K562 (cell line): Measurements from ENCODE around the gene IQCN. TPM values are rescaled to one million over a fixed set of nuclear protein-coding genes. Genes with fewer than 3 reads are reported as not detected.
A peak's percentile ranks its signal among the peaks of the same experiment; 100 is the strongest.

ENCODE experiments used
- ADNP ChIP-seq: fragments of 200-800 bp; sonication (Bioruptor generic); IDR thresholded peaks from 2 replicates; pipeline ENCODE4 v1.6.1; 2016; ENCODE audit warnings: missing genetic modification characterization, missing compliant biosample characterization
- BHLHE40 ChIP-seq: IDR thresholded peaks from 2 replicates; pipeline ENCODE4 v1.6.1; 2011; ENCODE audit warnings: low read length, improper control_type of control experiment
- CBX3 ChIP-seq, 2 experiments: IDR thresholded peaks; 1 replicate in 1 of 2; 2 replicates in 1 of 2; pipeline ENCODE4 v1.6.1; 2012; ENCODE audit warnings: inconsistent platforms in 2 of 2, low read length in 2 of 2, borderline replicate concordance in 1 of 2, control low read depth in 1 of 2
- CEBPB ChIP-seq: fragments of 450-650 bp; IDR thresholded peaks from 2 replicates; pipeline ENCODE4 v1.6.1; 2016; ENCODE audit warnings: missing genetic modification characterization, missing compliant biosample characterization
- CREB1 ChIP-seq, 2 experiments: sonication (generic) in 1 of 2; formaldehyde crosslinking in 1 of 2; IDR thresholded peaks; 2 replicates each; pipeline versions ENCODE4 v1.6.1 to v1.8.0; 2012 to 2022; ENCODE audit warnings: inconsistent platforms in 1 of 2, mild to moderate bottlenecking in 1 of 2, missing genetic modification reagents in 1 of 2, moderate library complexity in 1 of 2
- CREM ChIP-seq: IDR thresholded peaks from 2 replicates; pipeline ENCODE4 v1.6.1; 2014; ENCODE audit warnings: antibody characterized with exemption, low read depth
- EP400 ChIP-seq: fragments of 450-650 bp; IDR thresholded peaks from 2 replicates; pipeline ENCODE4 v1.6.1; 2017; ENCODE audit warnings: antibody characterized with exemption, mild to moderate bottlenecking, moderate library complexity
- ESRRA ChIP-seq: fragments of 450-650 bp; IDR thresholded peaks from 2 replicates; pipeline ENCODE4 v1.6.1; 2014; ENCODE audit warnings: low read depth, mild to moderate bottlenecking, moderate library complexity, borderline replicate concordance
- FOXA3 ChIP-seq, 2 experiments: fragments of 450-650 bp in 1 of 2; sonication (generic) in 1 of 2; formaldehyde crosslinking; IDR thresholded peaks in 1 of 2; conservative IDR thresholded peaks in 1 of 2; 2 replicates each; pipeline versions ENCODE4 v1.4.0 to v1.8.0; 2020 to 2022; ENCODE audit warnings: mild to moderate bottlenecking in 2 of 2, missing genetic modification reagents in 1 of 2
- FOXK2 ChIP-seq, 2 experiments: fragments of 450-650 bp; IDR thresholded peaks in 1 of 2; conservative IDR thresholded peaks in 1 of 2; 2 replicates each; pipeline ENCODE4 v1.6.1; 2016; ENCODE audit warnings: low read depth in 2 of 2, mild to moderate bottlenecking in 1 of 2
- HBP1 ChIP-seq: fragments of 450-650 bp; formaldehyde crosslinking; IDR thresholded peaks from 2 replicates; pipeline ENCODE4 v1.4.0; 2022; ENCODE audit warnings: missing genetic modification characterization
- MLLT1 ChIP-seq, 2 experiments: fragments of 450-650 bp; IDR thresholded peaks; 2 replicates each; pipeline ENCODE4 v1.6.1; 2016
- NCOA4 ChIP-seq: fragments of 450-650 bp; IDR thresholded peaks from 2 replicates; pipeline ENCODE4 v1.6.1; 2018; ENCODE audit warnings: mild to moderate bottlenecking; ENCODE audit not compliant: partially characterized antibody
- NFIX ChIP-seq: fragments of 250-450 bp; sonication (Bioruptor Pico); IDR thresholded peaks from 2 replicates; pipeline ENCODE4 v1.4.0; 2020; ENCODE audit warnings: low read depth, mild to moderate bottlenecking, moderate library complexity
- TRIM28 ChIP-seq: fragments of 450-650 bp; IDR thresholded peaks from 2 replicates; pipeline ENCODE4 v1.6.1; 2017
- ZBTB26 ChIP-seq: fragments of 450-650 bp; formaldehyde crosslinking; IDR thresholded peaks from 2 replicates; pipeline ENCODE4 v1.4.0; 2022; ENCODE audit warnings: missing genetic modification characterization
- ZNF449 ChIP-seq: fragments of 250-450 bp; sonication (Bioruptor Pico); IDR thresholded peaks from 2 replicates; pipeline ENCODE4 v1.8.0; 2022; ENCODE audit warnings: moderate library complexity, mild to moderate bottlenecking, inconsistent platforms
- ZNF507 ChIP-seq: conservative IDR thresholded peaks from 2 replicates; pipeline ENCODE4 v1.6.1; 2017; ENCODE audit warnings: missing genetic modification characterization, missing compliant biosample characterization
- ZNF696 ChIP-seq: fragments of 250-450 bp; sonication (Bioruptor Pico); conservative IDR thresholded peaks from 2 replicates; pipeline ENCODE4 v1.4.0; 2020; ENCODE audit warnings: mild to moderate bottlenecking, moderate library complexity
- polyA plus RNA-seq, 8 experiments: library from polyadenylated mRNA; depleted of rRNA in 4 of 8; stranded (reverse) in 5 of 8; unstranded in 3 of 8; fragments of >200 nt; fragmentation: Nextera tagmentation in 2 of 8; fragmentation: Illumina TruSeq in 1 of 8; extraction: Ambion mirVana in 2 of 8; extraction: Trizol in 1 of 8; gene quantifications; 2 replicates each; pipeline versions ENCODE4 v1.2.1 to v1.2.3, GENCODE V29; 2011 to 2014; ENCODE audit warnings: inconsistent platforms in 1 of 8, missing spikeins in 1 of 8
- total RNA-seq, 7 experiments: library from RNA; depleted of rRNA in 6 of 7; stranded (reverse); fragments of >200 nt in 6 of 7; fragmentation: Illumina TruSeq in 2 of 7; extraction: Trizol in 2 of 7; gene quantifications; 2 replicates each; pipeline versions ENCODE4 v1.2.1 to v1.2.3, GENCODE V29; 2011 to 2021; ENCODE audit warnings: low replicate concordance in 1 of 7
- TF ChIP-seq, protein P1 (sequence below): IDR thresholded peaks from 2 replicates; pipeline ENCODE4 v1.6.1; 2012; ENCODE audit warnings: low read depth, low read length, improper control_type of control experiment, borderline replicate concordance

IQCN gene
- total and polyA plus RNA-seq, 9 of the 15 experiments (the other 6 are each of a cell fraction or from before 2014, with no cell fraction given): 0.01 to 0.07 (median 0.04) TPM; not detected in 3

DNA sequence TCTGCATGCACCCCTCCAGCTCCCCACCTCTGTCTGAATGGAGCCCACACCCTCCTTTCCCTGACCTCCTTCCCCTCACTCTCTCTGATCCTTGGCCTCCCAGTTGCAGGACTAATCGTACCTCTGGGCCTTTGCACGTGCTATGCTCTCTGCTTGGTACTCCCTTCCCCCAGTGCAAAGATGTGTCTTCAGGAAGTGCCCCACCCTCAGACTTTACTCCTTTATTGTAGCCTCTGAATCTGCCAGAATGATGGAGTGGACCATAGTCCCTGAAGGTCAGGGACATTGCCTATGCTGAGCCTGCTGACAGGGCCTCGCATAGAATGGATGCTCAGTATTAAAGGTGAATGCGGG lies 8.5 kb upstream of the IQCN start (continued):
- TF ChIP-seq NCOA4 (peak; percentile 52), ZNF507 (tag) (no peak), ESRRA (peak; percentile 37; the same call in 1 of the 2 replicates), CREM (peak; percentile 34; the same call in 1 of the 2 replicates), CREB1 (IDR thresholded peaks at IDR 0.05) (no peak), CREB1 (CRISPR knock-in tag; IDR thresholded peaks at IDR 0.05) (no peak), ZNF449 (CRISPR knock-in tag) (0 out of 2 replicates have a peak, but pooled peaks have one; percentile 10), ZBTB26 (peak; percentile 59; the same call in 1 of the 2 replicates), ADNP (peak; percentile 56; the same call in 1 of the 2 replicates), EP400 (no peak; the same call in 1 of the 2 replicates), TRIM28 (0 out of 2 replicates have a peak, but pooled peaks have one; percentile 7), FOXK2 (conservative IDR thresholded peaks at IDR 0.05 in 1 of 2, IDR thresholded peaks at IDR 0.05 in 1 of 2; ENCODE audit: low read depth in 2 of 2) (0 out of 4 replicates have a peak, but pooled peaks of 1 of the 2 experiments have one; percentile 30), HBP1 (CRISPR knock-in tag) (peak; percentile 3; the same call in 1 of the 2 replicates), NFIX (CRISPR knock-in tag) (no peak), FOXA3 (CRISPR knock-in tag; conservative IDR thresholded peaks at IDR 0.05 in 1 of 2, IDR thresholded peaks at IDR 0.05 in 1 of 2) (peak in 1 of 2 experiments; percentile 24; a peak in 1 of 4 replicates), ZNF696 (no peak), BHLHE40 (peak; percentile 93), MLLT1 (IDR thresholded peaks at IDR 0.05) (no peak), CEBPB (tag) (no peak), CBX3 (IDR thresholded peaks at IDR 0.05; ENCODE audit: borderline replicate concordance in 1 of 2, low read length in 2 of 2) (peak in 1 of 2 experiments; percentile 82; a peak in 1 of 3 replicates)
- TF ChIP-seq, protein P1, sequence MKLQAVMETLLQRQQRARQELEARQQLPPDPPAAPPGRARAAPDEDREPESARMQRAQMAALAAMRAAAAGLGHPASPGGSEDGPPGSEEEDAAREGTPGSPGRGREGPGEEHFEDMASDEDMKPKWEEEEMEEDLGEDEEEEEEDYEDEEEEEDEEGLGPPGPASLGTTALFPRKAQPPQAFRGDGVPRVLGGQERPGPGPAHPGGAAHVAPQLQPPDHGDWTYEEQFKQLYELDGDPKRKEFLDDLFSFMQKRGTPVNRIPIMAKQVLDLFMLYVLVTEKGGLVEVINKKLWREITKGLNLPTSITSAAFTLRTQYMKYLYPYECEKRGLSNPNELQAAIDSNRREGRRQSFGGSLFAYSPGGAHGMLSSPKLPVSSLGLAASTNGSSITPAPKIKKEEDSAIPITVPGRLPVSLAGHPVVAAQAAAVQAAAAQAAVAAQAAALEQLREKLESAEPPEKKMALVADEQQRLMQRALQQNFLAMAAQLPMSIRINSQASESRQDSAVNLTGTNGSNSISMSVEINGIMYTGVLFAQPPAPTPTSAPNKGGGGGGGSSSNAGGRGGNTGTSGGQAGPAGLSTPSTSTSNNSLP: no peak
